Measurements from ENCODE around the gene OXCT2. TPM values are rescaled to one million over a fixed set of nuclear protein-coding genes. Genes with fewer than 3 reads are reported as not detected.

Gene OXCT2
- total and polyA plus RNA-seq, 2 of the 13 experiments (the other 11 are each of a cell fraction or from before 2014, with no cell fraction given), result 0.21 to 0.33 TPM

GRCh38 chr1:39738622-39739366 lies 32.4 kb downstream of the OXCT2 start, which contains the start of gene PPIE:
Gene PPIE (plus strand): TSS chr1:39738882. CDS start chr1:39738901, 19 bp downstream.
- ATAC-seq (peak; percentile 82), FAIRE-seq (no peak), DNase-seq (ENCODE audit: low spot score) (peak; percentile 30)
- Histone ChIP-seq H3K79me2 (ENCODE audit: insufficient read depth, low read length) (no peaks in the 10 kb centered on the region), H4K20me1 (ENCODE audit: insufficient read depth, low read length) (no peaks in the 10 kb centered on the region), H3K27me3 (ENCODE audit: control insufficient read depth in 1 of 2, insufficient read depth in 2 of 2, low read length in 2 of 2) (peaks cover 0 to 19% of the 10 kb centered on the region in 2 experiments; a peak in 1 of 5 replicates), H3K4me1 (ENCODE audit: insufficient read depth, low read length) (peaks cover 38% of the 10 kb centered on the region), H3K9me3 (ENCODE audit: low read length) (no peaks in the 10 kb centered on the region), H3K36me3 (replicated peaks in 1 of 2; ENCODE audit: control insufficient read depth in 1 of 2, insufficient read depth in 2 of 2, low read length in 2 of 2) (peaks cover 0 to 7% of the 10 kb centered on the region in 2 experiments; a peak in 2 of 5 replicates), H3K4me3 (replicated peaks in 1 of 3; ENCODE audit: insufficient read depth in 1 of 3, low read depth in 2 of 3, low read length in 3 of 3) (peak within 1 kb of the TSS; percentile 65 to 78 (median 66)), H3K9ac (ENCODE audit: insufficient read depth, low read depth, low read length) (peak within 1 kb of the TSS; percentile 84), H3K4me2 (ENCODE audit: low read depth, low read length) (peak within 1 kb of the TSS; percentile 67), H3K27ac (ENCODE audit: extremely low read length, insufficient read depth, low read length) (peak within 1 kb of the TSS; percentile 38), H2AFZ (ENCODE audit: low read length) (peak within 1 kb of the TSS; percentile 67)
- intact Hi-C loops (cut with micrococcal nuclease; ENCODE audit: unreplicated experiment), result no loop called here
- in situ Hi-C loops (cut with HindIII; ENCODE audit: extremely low pct_ligation_motif_present, low pct_unique_long_range_greater_than_20kb), result no loop called here
- BruUV-seq (replicated peaks), result no TSS peak
- ChIA-PET POLR2A (interaction anchor here (0.7 to 1.0 kb wide), 3 partner anchors 50 to 163 kb away, joined by 3 to 4 read pairs (median 3); partner anchors contain the start of gene BMP8B), CTCF (ENCODE audit: low intra/inter-chr PET ratio, low total read pairs) (no interaction called here)
- 39% methylated on average over 36 of the region's 52 CpGs for WGBS (ENCODE audit: low lambda C conversion rate)
- TF ChIP-seq ZNF354B (CRISPR knock-in tag; IDR thresholded peaks at IDR 0.05), result no peak
- no peak for TF ChIP-seq ZIK1 (CRISPR knock-in tag; IDR thresholded peaks at IDR 0.05; ENCODE audit: borderline replicate concordance, low read depth)
- TF ChIP-seq ZBTB1 (CRISPR knock-in tag; IDR thresholded peaks at IDR 0.05; ENCODE audit: borderline replicate concordance), result no peak
- no peak for TF ChIP-seq ZBTB42 (CRISPR knock-in tag; IDR thresholded peaks at IDR 0.05)
- 0 out of 2 replicates have a peak, but pooled peaks have one; percentile 27 for TF ChIP-seq MAX (IDR thresholded peaks at IDR 0.05)
- no peak for TF ChIP-seq MIER3 (CRISPR knock-in tag; IDR thresholded peaks at IDR 0.05; ENCODE audit: borderline replicate concordance)
- no peak for TF ChIP-seq ATF6 (CRISPR knock-in tag; conservative IDR thresholded peaks at IDR 0.05)
- TF ChIP-seq POLR2A (IDR thresholded peaks at IDR 0.05; ENCODE audit: insufficient read depth in 1 of 2, low read depth in 2 of 2, low read length in 2 of 2), result peak; percentile 54 to 74
- TF ChIP-seq RERE (CRISPR knock-in tag; IDR thresholded peaks at IDR 0.05; ENCODE audit: low read depth), result no peak
- TF ChIP-seq IRX3 (CRISPR knock-in tag; IDR thresholded peaks at IDR 0.05; ENCODE audit: borderline replicate concordance, low read depth), result no peak
- no peak for TF ChIP-seq SMC3 (IDR thresholded peaks at IDR 0.05; ENCODE audit: low read length)
- no peak for TF ChIP-seq MLXIP (CRISPR knock-in tag; IDR thresholded peaks at IDR 0.05; ENCODE audit: borderline replicate concordance)
- TF ChIP-seq TP53 (CRISPR knock-in tag; conservative IDR thresholded peaks at IDR 0.05), result no peak
